HepG2 (cell line): Measurements from ENCODE around the gene DISP1. TPM values are rescaled to one million over a fixed set of nuclear protein-coding genes. Genes with fewer than 3 reads are reported as not detected.
A peak's percentile ranks its signal among the peaks of the same experiment; 100 is the strongest.

Experiments used
- CEBPZ ChIP-seq: IDR thresholded peaks from 2 replicates; pipeline ENCODE4 v1.6.1; 2012; ENCODE audit warnings: low read length, improper control_type of control experiment
- GABPB1 ChIP-seq: IDR thresholded peaks from 2 replicates; pipeline ENCODE4 v1.6.1; 2016; ENCODE audit warnings: mild to moderate bottlenecking, missing genetic modification reagents, moderate library complexity, missing compliant biosample characterization
- HMG20B ChIP-seq: conservative IDR thresholded peaks from 2 replicates; pipeline ENCODE4 v1.6.1; 2016; ENCODE audit warnings: missing genetic modification reagents, missing compliant biosample characterization
- MAF1 ChIP-seq: sonication (generic); formaldehyde crosslinking; IDR thresholded peaks from 2 replicates; pipeline ENCODE4 v1.5.0; 2020; ENCODE audit warnings: missing genetic modification reagents, borderline replicate concordance
- PAX8 ChIP-seq: sonication (generic); formaldehyde crosslinking; IDR thresholded peaks from 2 replicates; pipeline ENCODE4 v1.8.0; 2022; ENCODE audit warnings: mild to moderate bottlenecking, missing genetic modification reagents, borderline replicate concordance
- PITX1 ChIP-seq: sonication (generic); formaldehyde crosslinking; IDR thresholded peaks from 2 replicates; pipeline ENCODE4 v1.5.1; 2020; ENCODE audit warnings: mild to moderate bottlenecking, missing genetic modification reagents
- RFX1 ChIP-seq: fragments of 450-650 bp; IDR thresholded peaks from 2 replicates; pipeline ENCODE4 v1.6.1; 2017
- SNAPC5 ChIP-seq: sonication (generic); formaldehyde crosslinking; IDR thresholded peaks from 2 replicates; pipeline ENCODE4 v1.8.1; 2023; ENCODE audit warnings: mild to moderate bottlenecking, missing genetic modification reagents, borderline replicate concordance
- THAP8 ChIP-seq: sonication (generic); formaldehyde crosslinking; IDR thresholded peaks from 2 replicates; pipeline ENCODE4 v1.5.1; 2020; ENCODE audit warnings: missing genetic modification reagents, mild to moderate bottlenecking, borderline replicate concordance
- UBTF ChIP-seq: sonication (generic); formaldehyde crosslinking; IDR thresholded peaks from 2 replicates; pipeline ENCODE4 v1.4.0; 2020; ENCODE audit warnings: mild to moderate bottlenecking, missing genetic modification reagents
- ZBTB3 ChIP-seq: sonication (generic); formaldehyde crosslinking; IDR thresholded peaks from 2 replicates; pipeline ENCODE4 v1.4.0; 2020; ENCODE audit warnings: low read depth, mild to moderate bottlenecking, moderate library complexity, missing genetic modification reagents, borderline replicate concordance
- ZMAT5 ChIP-seq: sonication (generic); formaldehyde crosslinking; IDR thresholded peaks from 2 replicates; pipeline ENCODE4 v1.5.0; 2020; ENCODE audit warnings: mild to moderate bottlenecking, low read depth, missing genetic modification reagents, borderline replicate concordance
- ZNF124 ChIP-seq: sonication (generic); formaldehyde crosslinking; IDR thresholded peaks from 2 replicates; pipeline ENCODE4 v1.4.0; 2020; ENCODE audit warnings: missing genetic modification reagents
- ZNF275 ChIP-seq: sonication (generic); formaldehyde crosslinking; IDR thresholded peaks from 2 replicates; pipeline ENCODE4 v1.8.0; 2022; ENCODE audit warnings: missing genetic modification reagents, mild to moderate bottlenecking, inconsistent platforms, borderline replicate concordance
- ZNF574 ChIP-seq: sonication (generic); formaldehyde crosslinking; IDR thresholded peaks from 2 replicates; pipeline ENCODE4 v1.4.0; 2020; ENCODE audit warnings: missing genetic modification reagents
- ZNF598 ChIP-seq: sonication (generic); formaldehyde crosslinking; IDR thresholded peaks from 2 replicates; pipeline ENCODE4 v1.5.1; 2020; ENCODE audit warnings: mild to moderate bottlenecking, missing genetic modification reagents, borderline replicate concordance
- polyA plus RNA-seq, 8 experiments: library from polyadenylated mRNA; depleted of rRNA in 3 of 8; stranded (reverse) in 7 of 8; unstranded in 1 of 8; fragments of >200 nt; fragmentation: Illumina TruSeq in 4 of 8; extraction: Trizol in 4 of 8; gene quantifications; 2 replicates each; pipeline versions ENCODE4 v1.2.1 to v1.2.3, GENCODE V29; 2011 to 2016; ENCODE audit warnings: low read depth in 4 of 8, missing spikeins in 1 of 8, mixed read lengths in 1 of 8; ENCODE audit not compliant: insufficient read depth in 1 of 8
- total RNA-seq, 5 experiments: library from RNA; depleted of rRNA; stranded (reverse); fragments of >200 nt; fragmentation: Illumina TruSeq; extraction: Trizol; gene quantifications; 2 replicates each; pipeline ENCODE4 v1.2.3, GENCODE V29; 2016; ENCODE audit warnings: low read depth in 1 of 5

Gene DISP1
- total and polyA plus RNA-seq, 2 of the 13 experiments (the other 11 are each of a cell fraction or from before 2014, with no cell fraction given): 1.9 to 2.0 TPM

- TF ChIP-seq ZNF574 (CRISPR knock-in tag) (peak; percentile 63; the same call in 1 of the 2 replicates), ZBTB3 (CRISPR knock-in tag) (no peak), HMG20B (CRISPR knock-in tag) (no peak), CEBPZ (no peak), PAX8 (CRISPR knock-in tag) (no peak), RFX1 (no peak), ZMAT5 (no peak), PITX1 (CRISPR knock-in tag) (0 out of 2 replicates have a peak, but pooled peaks have one; percentile 22), UBTF (CRISPR knock-in tag) (peak; percentile 95), MAF1 (CRISPR knock-in tag) (no peak), ZNF275 (CRISPR knock-in tag) (no peak), ZNF124 (CRISPR knock-in tag) (peak; percentile 57; the same call in 1 of the 2 replicates), THAP8 (CRISPR knock-in tag) (no peak), ZNF598 (CRISPR knock-in tag) (peak; percentile 75; the same call in 1 of the 2 replicates), GABPB1 (CRISPR knock-in tag) (peak; percentile 94), SNAPC5 (CRISPR knock-in tag) (no peak; the same call in 1 of the 2 replicates)
Observed at GRCh38 chr1:222814536-222815439, at the start of gene DISP1 (continued).
